Breast epithelium (tissue), 4 donors: ENCODE measurements around the gene CFL2. TPM values are rescaled to one million over a fixed set of nuclear protein-coding genes. Genes with fewer than 3 reads are reported as not detected.

ENCODE experiments used
- DNase-seq, 2 donors: peaks; one replicate each; pipeline ENCODE4 v3.0.0-alpha.2; 2019; ENCODE audit warnings: low spot score in 2 of 2
- H3K27ac ChIP-seq, 2 donors: fragments of 200-600 bp; sonication (generic) in 1 of 2; one replicate each; pipeline ENCODE4 v1.5.1; 2016 to 2019; ENCODE audit warnings: mild to moderate bottlenecking in 1 of 2
- H3K27me3 ChIP-seq, 2 donors: fragments of 200-600 bp; sonication (generic) in 1 of 2; one replicate each; pipeline versions ENCODE4 v1.5.1 to v1.6.0; 2017 to 2019; ENCODE audit warnings: control low read depth in 1 of 2, mild to moderate bottlenecking in 1 of 2
- H3K36me3 ChIP-seq: fragments of 200-600 bp; one replicate; pipeline ENCODE4 v1.5.1; 2019
- H3K4me1 ChIP-seq, 2 donors: fragments of 200-600 bp; sonication (generic); one replicate each; pipeline ENCODE4 v1.5.1; 2016 to 2019; ENCODE audit warnings: control low read depth in 1 of 2
- H3K4me3 ChIP-seq, 3 donors: fragments of 200-600 bp; sonication (generic); 1 replicate in 2 of 3; 2 replicates in 1 of 3; pipeline ENCODE4 v1.5.1; 2016 to 2019; ENCODE audit warnings: mild to moderate bottlenecking in 3 of 3, moderate library complexity in 2 of 3
- H3K9me3 ChIP-seq, 2 donors: fragments of 200-600 bp; sonication (generic) in 1 of 2; one replicate each; pipeline ENCODE4 v1.5.1; 2016 to 2019; ENCODE audit warnings: control low read depth in 1 of 2
- CTCF ChIP-seq, 3 donors: fragments of 450-650 bp; IDR thresholded peaks; one replicate each; pipeline ENCODE4 v1.5.1; 2016 to 2017; ENCODE audit warnings: antibody characterized with exemption in 3 of 3, mild to moderate bottlenecking in 3 of 3, moderate library complexity in 3 of 3
- POLR2A ChIP-seq: fragments of 450-650 bp; IDR thresholded peaks from one replicate; pipeline ENCODE4 v1.6.1; 2016; ENCODE audit warnings: antibody characterized with exemption, mild to moderate bottlenecking, moderate library complexity
- POLR2AphosphoS5 ChIP-seq, 3 donors: sonication (generic); formaldehyde crosslinking; IDR thresholded peaks; one replicate each; pipeline ENCODE4 v1.6.1; 2017; ENCODE audit warnings: antibody characterized with exemption in 3 of 3
- intact Hi-C: fragments of 100-400 bp; cut with DNase I; formaldehyde crosslinking; loops from one replicate; pipeline ENCODE4 v1.15.1; 2023; ENCODE audit warnings: low total_unique reads
- total RNA-seq, 3 donors: library from RNA; depleted of rRNA; stranded (reverse); fragments of >200 nt; gene quantifications; one replicate each; pipeline ENCODE4 v1.1.0, GENCODE V29; 2016

The CFL2 gene
- total RNA-seq, 3 donors from 2014 or later: 28.8 to 75.2 (median 34.4) TPM

GRCh38 chr14:34691206-34691605, 23.2 kb downstream of the CFL2 start:
- intact Hi-C loops: no loop called here
- DNase-seq: no peak
- H3K9me3 ChIP-seq: no peaks in the 10 kb centered on the region
- TF ChIP-seq POLR2A (no peak), CTCF (IDR thresholded peaks at IDR 0.05) (no peak), POLR2AphosphoS5 (IDR thresholded peaks at IDR 0.05) (no peak)
- H3K4me1 ChIP-seq: no peaks in the 10 kb centered on the region
- H3K27me3 ChIP-seq: no peaks in the 10 kb centered on the region
- H3K36me3 ChIP-seq: no peaks in the 10 kb centered on the region
- no peak overlapping the region for H3K27ac ChIP-seq
- H3K4me3 ChIP-seq: no peak overlapping the region

- Histone ChIP-seq H3K4me1 (no peaks in the 10 kb centered on the region), H3K36me3 (no peaks in the 10 kb centered on the region), H3K9me3 (no peaks in the 10 kb centered on the region), H3K27me3 (no peaks in the 10 kb centered on the region), H3K4me3 (no peak overlapping the region), H3K27ac (no peak overlapping the region)
- TF ChIP-seq POLR2AphosphoS5 (IDR thresholded peaks at IDR 0.05) (no peak), CTCF (IDR thresholded peaks at IDR 0.05) (no peak), POLR2A (no peak)
- DNase-seq: no peak
- intact Hi-C loops: no loop called here
These were observed 25.8 kb downstream of the CFL2 start for GRCh38 chr14:34688470-34689206.

GRCh38 chr14:34685819-34686428, 28.5 kb downstream of the CFL2 start:
- no peaks in the 10 kb centered on the region for H3K4me1 ChIP-seq
- no peaks in the 10 kb centered on the region for H3K27me3 ChIP-seq
- no peak overlapping the region for H3K4me3 ChIP-seq
- no peak overlapping the region for H3K27ac ChIP-seq
- DNase-seq: no peak
- H3K9me3 ChIP-seq: no peaks in the 10 kb centered on the region
- no peak for TF ChIP-seq CTCF (IDR thresholded peaks at IDR 0.05)
- no peak for TF ChIP-seq POLR2AphosphoS5 (IDR thresholded peaks at IDR 0.05)
- TF ChIP-seq POLR2A: no peak
- no peaks in the 10 kb centered on the region for H3K36me3 ChIP-seq
- intact Hi-C loops: no loop called here

- H3K4me3 ChIP-seq: no peak overlapping the region
- intact Hi-C loops: no loop called here
- TF ChIP-seq POLR2AphosphoS5 (IDR thresholded peaks at IDR 0.05) (no peak), CTCF (IDR thresholded peaks at IDR 0.05) (no peak), POLR2A (no peak)
- no peak for DNase-seq
- no peaks in the 10 kb centered on the region for H3K4me1 ChIP-seq
- no peaks in the 10 kb centered on the region for H3K27me3 ChIP-seq
- H3K27ac ChIP-seq: no peak overlapping the region
- H3K9me3 ChIP-seq: no peaks in the 10 kb centered on the region
- H3K36me3 ChIP-seq: no peaks in the 10 kb centered on the region
These were observed 29.8 kb downstream of the CFL2 start for GRCh38 chr14:34684578-34684977.

GRCh38 chr14:34682787-34683321, 31.5 kb downstream of the CFL2 start:
- Histone ChIP-seq H3K27me3 (no peaks in the 10 kb centered on the region), H3K36me3 (no peaks in the 10 kb centered on the region), H3K4me3 (no peak overlapping the region), H3K9me3 (no peaks in the 10 kb centered on the region), H3K4me1 (no peaks in the 10 kb centered on the region), H3K27ac (no peak overlapping the region)
- TF ChIP-seq POLR2A: no peak
- TF ChIP-seq POLR2AphosphoS5 (IDR thresholded peaks at IDR 0.05): no peak
- TF ChIP-seq CTCF (IDR thresholded peaks at IDR 0.05): no peak
- DNase-seq: no peak
- intact Hi-C loops: no loop called here
